NB4 (cell line): ENCODE measurements around the gene EMX1.

Experiments used
- DNase-seq: peaks from one replicate; pipeline ENCODE4 v3.0.0; 2010; ENCODE audit warnings: low read depth
- H3K4me3 ChIP-seq: one replicate; pipeline ENCODE4 v1.5.1; 2011; ENCODE audit warnings: mild to moderate bottlenecking, low read depth, low read length, moderate library complexity
- CTCF ChIP-seq: IDR thresholded peaks from one replicate; pipeline ENCODE4 v1.5.1; 2012; ENCODE audit warnings: low read depth, low read length
- MAX ChIP-seq: IDR thresholded peaks from 2 replicates; pipeline ENCODE4 v1.6.1; 2011; ENCODE audit warnings: low read depth, low read length
- MYC ChIP-seq: IDR thresholded peaks from 2 replicates; pipeline ENCODE4 v1.6.1; 2011; ENCODE audit warnings: low read depth, low read length
- POLR2A ChIP-seq: IDR thresholded peaks from 2 replicates; pipeline ENCODE4 v1.6.1; 2011; ENCODE audit warnings: mild to moderate bottlenecking; ENCODE audit not compliant: insufficient read length; ENCODE audit errors: extremely low read depth

The EMX1 gene

GRCh38 chr2:72911256-72911655 is 6.1 kb upstream of the EMX1 start:
- no peak overlapping the region for H3K4me3 ChIP-seq
- TF ChIP-seq POLR2A (no peak), MAX (no peak), MYC (no peak), CTCF (no peak)
- DNase-seq: no peak

- no peak overlapping the region for H3K4me3 ChIP-seq
- TF ChIP-seq CTCF (no peak), MYC (no peak), POLR2A (no peak), MAX (no peak)
- DNase-seq: no peak
Measured at GRCh38 chr2:72913486-72914205, 3.7 kb upstream of the EMX1 start.

GRCh38 chr2:72914206-72914559 is 3.1 kb upstream of the EMX1 start:
- H3K4me3 ChIP-seq: no peak overlapping the region
- TF ChIP-seq MYC (no peak), CTCF (no peak), POLR2A (no peak), MAX (no peak)
- DNase-seq: no peak

- H3K4me3 ChIP-seq: no peak overlapping the region
Measured at GRCh38 chr2:72914589-72915319, 2.6 kb upstream of the EMX1 start.

GRCh38 chr2:72915320-72915906 is 1.9 kb upstream of the EMX1 start:
- H3K4me3 ChIP-seq: no peak overlapping the region
- no peak for TF ChIP-seq CTCF
- no peak for TF ChIP-seq MYC
- no peak for TF ChIP-seq POLR2A
- no peak for TF ChIP-seq MAX
- DNase-seq: no peak

More at GRCh38 chr2:72914589-72915319, 2.6 kb upstream of the EMX1 start:
- no peak for DNase-seq
- TF ChIP-seq MAX: no peak
- no peak for TF ChIP-seq CTCF
- TF ChIP-seq POLR2A: no peak
